Stimulated activated effector memory CD8-positive, alpha-beta T cell treated with anti-CD3 and anti-CD28 coated beads, Interleukin-12 subunit alpha, Interleukin-12 subunit beta, amount 100 ng/mL, for 72 hours (primary cell): ENCODE data around the gene RASSF3.

Experiments
- ATAC-seq: fragments of 150-1000 bp; cut with Tn5 transposase; 2 replicates; pipeline ENCODE4 v1.10.0; 2021
- DNase-seq, 2 donors: peaks; one replicate each; pipeline ENCODE4 v3.0.0; 2021 to 2022; ENCODE audit warnings: low spot score in 2 of 2
- H3K27ac Mint-ChIP-seq: one replicate; pipeline ENCODE4 v1.8.0; 2022; ENCODE audit warnings: mild to moderate bottlenecking, mixed read lengths
- H3K36me3 Mint-ChIP-seq: one replicate; pipeline ENCODE4 v1.8.0; 2022; ENCODE audit warnings: mild to moderate bottlenecking, mixed read lengths
- H3K4me1 Mint-ChIP-seq: one replicate; pipeline ENCODE4 v1.8.0; 2022; ENCODE audit warnings: mixed read lengths
- H3K4me3 Mint-ChIP-seq: one replicate; pipeline ENCODE4 v1.8.0; 2022; ENCODE audit warnings: mild to moderate bottlenecking, mixed read lengths
- H3K9me3 Mint-ChIP-seq: one replicate; pipeline ENCODE4 v1.8.0; 2022; ENCODE audit warnings: mixed read lengths

Gene RASSF3

GRCh38 chr12:64746663-64747062 is 136.4 kb downstream of the RASSF3 start:
- H3K27ac Mint-ChIP-seq: no peak overlapping the region
- ATAC-seq (no peak), DNase-seq (no peak)
- H3K4me1 Mint-ChIP-seq: no peaks in the 10 kb centered on the region
- H3K4me3 Mint-ChIP-seq: no peak overlapping the region
- peaks cover 83% of the 10 kb centered on the region for H3K36me3 Mint-ChIP-seq
- H3K9me3 Mint-ChIP-seq: no peaks in the 10 kb centered on the region
